ENCODE data around the gene AURKAIP1.

GRCh38 chr1:1403653-1404052 is 28.6 kb upstream of the AURKAIP1 start:
- TF ChIP-seq, protein P1, sequence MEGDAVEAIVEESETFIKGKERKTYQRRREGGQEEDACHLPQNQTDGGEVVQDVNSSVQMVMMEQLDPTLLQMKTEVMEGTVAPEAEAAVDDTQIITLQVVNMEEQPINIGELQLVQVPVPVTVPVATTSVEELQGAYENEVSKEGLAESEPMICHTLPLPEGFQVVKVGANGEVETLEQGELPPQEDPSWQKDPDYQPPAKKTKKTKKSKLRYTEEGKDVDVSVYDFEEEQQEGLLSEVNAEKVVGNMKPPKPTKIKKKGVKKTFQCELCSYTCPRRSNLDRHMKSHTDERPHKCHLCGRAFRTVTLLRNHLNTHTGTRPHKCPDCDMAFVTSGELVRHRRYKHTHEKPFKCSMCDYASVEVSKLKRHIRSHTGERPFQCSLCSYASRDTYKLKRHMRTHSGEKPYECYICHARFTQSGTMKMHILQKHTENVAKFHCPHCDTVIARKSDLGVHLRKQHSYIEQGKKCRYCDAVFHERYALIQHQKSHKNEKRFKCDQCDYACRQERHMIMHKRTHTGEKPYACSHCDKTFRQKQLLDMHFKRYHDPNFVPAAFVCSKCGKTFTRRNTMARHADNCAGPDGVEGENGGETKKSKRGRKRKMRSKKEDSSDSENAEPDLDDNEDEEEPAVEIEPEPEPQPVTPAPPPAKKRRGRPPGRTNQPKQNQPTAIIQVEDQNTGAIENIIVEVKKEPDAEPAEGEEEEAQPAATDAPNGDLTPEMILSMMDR (IDR thresholded peaks at IDR 0.05; ENCODE audit: low read depth, low read length) = no peak
- TF ChIP-seq MYC (IDR thresholded peaks at IDR 0.05; ENCODE audit: low read depth, low read length) (no peak), POLR2A (IDR thresholded peaks at IDR 0.05; ENCODE audit: extremely low read depth, insufficient read length) (no peak), MAX (IDR thresholded peaks at IDR 0.05; ENCODE audit: low read depth, low read length) (no peak)

Measured in NB4 (cell line).